Heart left ventricle (tissue), 13 donors: ENCODE data around the gene CCNB2.

Source experiments
- CTCF ChIP-seq, 12 donors: fragments of 200-600 bp; sonication (generic) in 4 of 12; IDR thresholded peaks; one replicate each; pipeline versions ENCODE4 v1.5.0 to v1.8.0; 2018 to 2022; ENCODE audit warnings: antibody characterized with exemption in 12 of 12, mild to moderate bottlenecking in 5 of 12
- POLR2A ChIP-seq, 2 donors: fragments of 450-650 bp; IDR thresholded peaks; one replicate each; pipeline ENCODE4 v1.6.1; 2017; ENCODE audit warnings: antibody characterized with exemption in 2 of 2, mild to moderate bottlenecking in 2 of 2, moderate library complexity in 2 of 2
- donor health status: ischemic (EF 13 %, LVEDD 7.1; RV severe dilation, severe dysfunction).
- donor health status: DM: no; HTN: yes; CAD: no.
- donor health status: DM: no; HTN: no; CAD: no.
- donor health status: ischemic (EF 25% LVEDD 6.9; RV normal size, moderate dysfunction).
- donor health status: ischemic (EF 25% LVEDD 5.7; RV mildly dilated, moderate dysfunction).
- donor health status: ischemic (EF 35%, LVEDD 5.7; RV mildly dilated, moderate dysfunction).
- donor health status: nonischemic (EF 11% LVEDD 7.7; RV severe dilation, severe dysfunction).
- donor health status: DM: yes; HTN: yes; CAD: no.
- donor health status: PGD.
- donor health status: ischemic (EF 29% LVEDD 5.4; RV normal size, mild dysfunction).
- donor health status: nonischemic (EF 23%, LVEDD 6.1; RV moderate dilation, normal function).

GRCh38 chr15:59160880-59161593 lies 56.1 kb downstream of the CCNB2 start:
- peak in 6 of 12 donors; percentile 15 to 42 (median 22) for TF ChIP-seq CTCF (IDR thresholded peaks at IDR 0.05)
- no peak for TF ChIP-seq POLR2A (IDR thresholded peaks at IDR 0.05)
